Calu3 (cell line): Measurements from ENCODE around the gene SS18. TPM values are rescaled to one million over a fixed set of nuclear protein-coding genes. Genes with fewer than 3 reads are reported as not detected.

Experiments
- BruUV-seq: library from RNA; stranded (reverse); fragments of 400-500 nt; replicated peaks from 2 replicates; lab custom pipeline; 2021; lab: Mats Ljungman, UMichigan
- CTCF ChIA-PET: fragments of 300-600 bp; sonication (Branson Sonifier 250); formaldehyde crosslinking; loops from one replicate; lab custom pipeline; 2022; ENCODE audit warnings: antibody characterized with exemption; lab: Charles Lee
- DNase-seq: peaks from one replicate; pipeline ENCODE4 v3.0.0; 2022
- H3K27ac Mint-ChIP-seq: one replicate; pipeline ENCODE4 v1.8.0; 2022; ENCODE audit warnings: mixed read lengths; ENCODE audit not compliant: unreplicated experiment
- H3K27me3 Mint-ChIP-seq: one replicate; pipeline ENCODE4 v1.8.0; 2022; ENCODE audit warnings: mixed read lengths; ENCODE audit not compliant: unreplicated experiment
- H3K36me3 Mint-ChIP-seq: one replicate; pipeline ENCODE4 v1.8.0; 2022; ENCODE audit warnings: mild to moderate bottlenecking, moderate library complexity, mixed read lengths; ENCODE audit not compliant: insufficient read depth, unreplicated experiment
- H3K4me1 Mint-ChIP-seq: one replicate; pipeline ENCODE4 v1.8.0; 2022; ENCODE audit warnings: mild to moderate bottlenecking, low read depth, mixed read lengths; ENCODE audit not compliant: unreplicated experiment
- H3K4me3 Mint-ChIP-seq: one replicate; pipeline ENCODE4 v1.8.0; 2022; ENCODE audit warnings: mild to moderate bottlenecking, low read depth, moderate library complexity, mixed read lengths; ENCODE audit not compliant: unreplicated experiment
- H3K9me3 Mint-ChIP-seq: one replicate; pipeline ENCODE4 v1.8.0; 2022; ENCODE audit warnings: low read depth, mixed read lengths; ENCODE audit not compliant: unreplicated experiment
- intact Hi-C: fragments of 100-400 bp; cut with micrococcal nuclease; formaldehyde crosslinking; loops from one replicate; pipeline ENCODE4 v1.10.0; 2022; ENCODE audit not compliant: unreplicated experiment
- total RNA-seq: library from RNA; stranded (reverse); gene quantifications from 2 replicates; pipeline ENCODE4 v1.2.3, GENCODE V29; 2022
- TF ChIP-seq, protein P1 (sequence below): fragments of 200-600 bp; IDR thresholded peaks from one replicate; pipeline ENCODE4 v1.8.0; 2022; ENCODE audit warnings: antibody characterized with exemption; ENCODE audit not compliant: unreplicated experiment

The SS18 gene
- total RNA-seq, 1 experiment from 2014 or later = 89.9 TPM

DNA sequence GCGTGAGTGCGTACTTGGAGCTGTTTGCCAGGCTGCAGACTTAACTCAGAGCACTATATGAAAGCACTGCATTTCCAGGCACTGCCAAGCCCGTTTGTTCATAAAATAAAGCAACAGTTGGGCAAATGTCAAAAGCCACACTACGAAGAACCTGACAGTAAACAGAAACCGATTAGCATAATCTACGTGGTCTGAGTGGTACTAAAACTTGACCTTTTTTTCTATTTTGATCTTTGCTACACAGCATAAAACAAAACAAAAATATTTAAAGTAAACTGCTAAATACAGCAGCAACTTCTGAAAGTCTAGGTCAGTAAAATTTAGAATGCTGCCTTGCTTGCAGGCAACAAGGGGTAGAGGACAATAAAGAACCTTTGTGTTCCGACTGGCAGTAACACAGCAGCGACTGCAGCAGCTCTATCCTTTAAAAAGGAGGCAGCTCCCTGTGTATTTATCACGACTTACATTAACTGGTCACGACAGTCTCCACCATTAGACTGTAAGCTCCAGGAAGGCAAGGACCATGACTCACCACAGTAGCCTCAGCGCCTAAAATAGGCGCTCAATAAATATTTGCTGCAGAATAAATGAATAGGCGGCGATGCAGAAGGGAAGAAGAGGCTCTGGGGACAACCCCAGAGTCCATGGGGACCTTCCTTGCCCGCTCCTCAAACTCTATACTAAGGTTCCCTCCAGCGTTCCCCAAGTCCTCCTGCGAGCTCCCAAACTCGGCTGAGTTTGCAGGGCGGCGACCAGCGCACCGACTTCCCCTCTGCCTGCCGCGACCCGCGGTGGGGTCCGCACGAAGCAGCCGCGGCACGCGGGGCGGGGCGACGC is 902 bp downstream of the SS18 start:
- CTCF ChIA-PET = no interaction called here
- no peak for DNase-seq
- Mint-ChIP-seq H3K9me3 (no peaks in the 10 kb centered on the region), H3K4me1 (peaks cover 17% of the 10 kb centered on the region), H3K27me3 (no peaks in the 10 kb centered on the region), H3K4me3 (peak overlapping the region; percentile 99), H3K27ac (peak overlapping the region; percentile 55), H3K36me3 (peaks cover 35% of the 10 kb centered on the region)
- BruUV-seq = no TSS peak
- intact Hi-C loops = no loop called here
- TF ChIP-seq, protein P1, sequence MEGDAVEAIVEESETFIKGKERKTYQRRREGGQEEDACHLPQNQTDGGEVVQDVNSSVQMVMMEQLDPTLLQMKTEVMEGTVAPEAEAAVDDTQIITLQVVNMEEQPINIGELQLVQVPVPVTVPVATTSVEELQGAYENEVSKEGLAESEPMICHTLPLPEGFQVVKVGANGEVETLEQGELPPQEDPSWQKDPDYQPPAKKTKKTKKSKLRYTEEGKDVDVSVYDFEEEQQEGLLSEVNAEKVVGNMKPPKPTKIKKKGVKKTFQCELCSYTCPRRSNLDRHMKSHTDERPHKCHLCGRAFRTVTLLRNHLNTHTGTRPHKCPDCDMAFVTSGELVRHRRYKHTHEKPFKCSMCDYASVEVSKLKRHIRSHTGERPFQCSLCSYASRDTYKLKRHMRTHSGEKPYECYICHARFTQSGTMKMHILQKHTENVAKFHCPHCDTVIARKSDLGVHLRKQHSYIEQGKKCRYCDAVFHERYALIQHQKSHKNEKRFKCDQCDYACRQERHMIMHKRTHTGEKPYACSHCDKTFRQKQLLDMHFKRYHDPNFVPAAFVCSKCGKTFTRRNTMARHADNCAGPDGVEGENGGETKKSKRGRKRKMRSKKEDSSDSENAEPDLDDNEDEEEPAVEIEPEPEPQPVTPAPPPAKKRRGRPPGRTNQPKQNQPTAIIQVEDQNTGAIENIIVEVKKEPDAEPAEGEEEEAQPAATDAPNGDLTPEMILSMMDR = no peak

DNA sequence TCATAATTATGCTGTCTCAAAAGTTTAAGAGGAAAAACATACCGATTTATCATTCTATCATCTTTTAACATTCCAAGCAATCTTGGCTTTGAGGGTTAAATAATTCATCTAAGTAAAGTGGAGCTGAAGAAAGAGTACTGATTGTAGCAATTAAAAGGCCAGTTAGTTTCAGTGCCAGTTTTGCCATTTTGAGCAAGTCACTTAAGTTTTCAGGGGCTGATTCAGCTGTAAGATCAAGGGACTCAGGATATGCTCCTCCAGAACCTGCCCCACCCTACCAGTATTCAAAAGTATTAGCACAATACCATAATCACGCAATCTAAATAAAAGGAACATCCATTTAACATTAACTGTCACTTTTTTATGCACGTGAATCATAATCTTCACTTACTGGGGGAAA is 1.9 kb downstream of the SS18 start:
- Mint-ChIP-seq H3K27me3 (no peaks in the 10 kb centered on the region), H3K27ac (peak overlapping the region; percentile 55), H3K4me3 (peak overlapping the region; percentile 99), H3K36me3 (peaks cover 37% of the 10 kb centered on the region), H3K4me1 (peaks cover 17% of the 10 kb centered on the region), H3K9me3 (no peaks in the 10 kb centered on the region)
- no TSS peak for BruUV-seq
- intact Hi-C loops = no loop called here
- CTCF ChIA-PET = interaction anchor here (0.7 kb wide), 1 partner anchor 8 kb away, joined by 3 read pairs; no protein-coding TSS in a partner anchor
- TF ChIP-seq, protein P1 = no peak
- no peak for DNase-seq

DNA sequence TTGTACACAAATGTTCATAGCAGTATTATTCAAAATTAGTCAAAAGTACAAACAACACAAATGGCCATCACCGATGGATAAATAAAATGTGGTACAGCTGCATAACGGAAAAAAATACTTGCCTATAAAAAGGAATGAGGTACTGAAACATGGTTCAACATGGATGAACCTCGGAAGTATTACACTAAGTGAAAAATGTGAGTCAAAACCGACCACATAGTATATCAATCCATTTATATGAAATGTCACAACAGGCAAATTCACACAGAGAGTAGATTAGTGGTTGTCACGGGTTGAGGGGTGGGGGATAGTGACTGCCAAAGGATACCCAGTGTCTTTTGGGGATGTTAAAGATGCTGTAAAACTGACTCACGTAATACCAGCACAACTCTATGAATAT is 3.5 kb downstream of the SS18 start:
- H3K36me3 Mint-ChIP-seq = peaks cover 37% of the 10 kb centered on the region
- BruUV-seq = no TSS peak
- peaks cover 17% of the 10 kb centered on the region for H3K4me1 Mint-ChIP-seq
- no peaks in the 10 kb centered on the region for H3K9me3 Mint-ChIP-seq
- no peak overlapping the region for H3K4me3 Mint-ChIP-seq
- H3K27ac Mint-ChIP-seq = no peak overlapping the region
- no peaks in the 10 kb centered on the region for H3K27me3 Mint-ChIP-seq
- no peak for DNase-seq
- TF ChIP-seq, protein P1 = no peak
- intact Hi-C loops = no loop called here
- CTCF ChIA-PET = no interaction called here

DNA sequence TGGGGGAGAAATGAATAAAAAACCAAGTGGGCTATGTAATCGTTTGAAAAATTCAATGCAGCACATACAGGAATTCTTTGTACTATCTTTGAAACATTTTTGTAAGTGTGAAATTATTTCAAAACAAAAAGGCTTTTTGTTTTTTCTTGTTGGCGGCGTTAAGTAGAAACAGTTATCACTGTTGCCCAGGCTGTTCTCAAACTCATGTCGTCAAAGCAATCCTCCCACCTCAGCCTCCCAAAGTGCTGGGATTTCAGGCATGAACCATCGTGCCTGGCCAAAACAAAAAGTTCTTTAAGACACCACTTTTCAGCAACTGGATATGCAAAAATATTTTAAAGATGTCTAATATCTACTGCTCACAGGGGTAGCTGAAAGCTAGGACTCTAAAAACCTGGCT is 5.4 kb downstream of the SS18 start:
- Mint-ChIP-seq H3K4me3 (no peak overlapping the region), H3K27me3 (no peaks in the 10 kb centered on the region), H3K27ac (no peak overlapping the region), H3K4me1 (peaks cover 8% of the 10 kb centered on the region), H3K9me3 (no peaks in the 10 kb centered on the region), H3K36me3 (peaks cover 33% of the 10 kb centered on the region)
- BruUV-seq = no TSS peak
- no peak for DNase-seq
- CTCF ChIA-PET = no interaction called here
- intact Hi-C loops = no loop called here
- TF ChIP-seq, protein P1 = no peak
